H1 (cell line): Measurements from ENCODE around the gene EML1.

Experiments
- CHD2 ChIP-seq: IDR thresholded peaks from 2 replicates; pipeline ENCODE4 v1.6.1; 2012; ENCODE audit warnings: low read length, improper control_type of control experiment
- CTCF ChIP-seq, 3 experiments: IDR thresholded peaks; 1 replicate in 2 of 3; 2 replicates in 1 of 3; pipeline versions ENCODE4 v1.5.1 to v1.6.1; 2011; ENCODE audit warnings: low read length in 3 of 3, mild to moderate bottlenecking in 3 of 3, inconsistent platforms in 2 of 3, low read depth in 1 of 3, moderate library complexity in 1 of 3; ENCODE audit not compliant: insufficient read depth in 1 of 3; ENCODE audit errors: control extremely low read depth in 1 of 3
- EZH2 ChIP-seq: fragments of 200-600 bp; sonication (generic); IDR thresholded peaks from 2 replicates; pipeline ENCODE4 v1.7.1; 2012; ENCODE audit warnings: low read depth, mild to moderate bottlenecking, moderate library complexity, low read length, inconsistent platforms; ENCODE audit not compliant: severe bottlenecking
- HDAC6 ChIP-seq: IDR thresholded peaks from one replicate; pipeline ENCODE4 v1.7.1; 2012; ENCODE audit warnings: low read depth, mild to moderate bottlenecking, inconsistent platforms, low read length, moderate library complexity
- JUN ChIP-seq: IDR thresholded peaks from 2 replicates; pipeline ENCODE4 v1.6.1; 2011; ENCODE audit warnings: low read depth, mild to moderate bottlenecking, improper control_type of control experiment, low read length
- MAX ChIP-seq: IDR thresholded peaks from 2 replicates; pipeline ENCODE4 v1.6.1; 2012; ENCODE audit warnings: inconsistent platforms
- POLR2A ChIP-seq, 2 experiments: IDR thresholded peaks; 1 replicate in 1 of 2; 2 replicates in 1 of 2; pipeline ENCODE4 v1.6.1; 2011; ENCODE audit warnings: low read depth in 2 of 2, low read length in 2 of 2, mild to moderate bottlenecking in 2 of 2; ENCODE audit errors: control extremely low read depth in 1 of 2
- POLR2AphosphoS5 ChIP-seq: IDR thresholded peaks from 2 replicates; pipeline ENCODE4 v1.6.1; 2011; ENCODE audit warnings: low read depth, low read length
- RFX5 ChIP-seq: IDR thresholded peaks from 2 replicates; pipeline ENCODE4 v1.6.1; 2011; ENCODE audit warnings: low read depth, low read length, improper control_type of control experiment, borderline replicate concordance
- RXRA ChIP-seq: IDR thresholded peaks from 2 replicates; pipeline ENCODE4 v1.6.1; 2011; ENCODE audit warnings: low read depth, mild to moderate bottlenecking, low read length, moderate library complexity; ENCODE audit not compliant: insufficient read depth
- SRF ChIP-seq: IDR thresholded peaks from 2 replicates; pipeline ENCODE4 v1.6.1; 2011; ENCODE audit warnings: mild to moderate bottlenecking, low read depth, low read length, moderate library complexity
- TAF1 ChIP-seq: IDR thresholded peaks from 2 replicates; pipeline ENCODE4 v1.6.1; 2011; ENCODE audit warnings: mild to moderate bottlenecking, low read depth, low read length
- TCF12 ChIP-seq: IDR thresholded peaks from 2 replicates; pipeline ENCODE4 v1.6.1; 2011; ENCODE audit warnings: low read depth, mild to moderate bottlenecking, low read length
- ZNF274 ChIP-seq: IDR thresholded peaks from 2 replicates; pipeline ENCODE4 v1.7.0; 2012; ENCODE audit warnings: low read length, borderline replicate concordance; ENCODE audit errors: extremely low read depth

- TF ChIP-seq POLR2A (IDR thresholded peaks at IDR 0.05; ENCODE audit: control extremely low read depth in 1 of 2, low read depth in 2 of 2, low read length in 2 of 2) (no peak), HDAC6 (no peak), RXRA (no peak), EZH2 (no peak), MAX (no peak), CTCF (IDR thresholded peaks at IDR 0.05; ENCODE audit: control extremely low read depth in 1 of 3, insufficient read depth in 1 of 3, low read depth in 1 of 3, low read length in 3 of 3) (no peak), TAF1 (no peak), TCF12 (no peak), RFX5 (no peak), POLR2AphosphoS5 (no peak), CHD2 (no peak), ZNF274 (no peak), SRF (no peak), JUN (no peak)
Observed at GRCh38 chr14:99865408-99865807, 72.2 kb downstream of the EML1 start.
